Keratinocyte (primary cell): ENCODE data around the gene TMEM151A.
"Not testable (repeated sequence)": the region's sequence is repeated elsewhere in the genome, so short reads cannot be mapped to it uniquely, and the experiment has no call there.

Source experiments
- EZH2 ChIP-seq: IDR thresholded peaks from one replicate; pipeline ENCODE4 v1.6.1; 2012; ENCODE audit warnings: inconsistent platforms, mild to moderate bottlenecking, low read length, moderate library complexity
- TF ChIP-seq, protein P1 (sequence below), 3 experiments: IDR thresholded peaks in 1 of 3; conservative IDR thresholded peaks in 1 of 3; optimal IDR thresholded peaks in 1 of 3; 2 replicates in 2 of 3; 3 replicates in 1 of 3; pipeline versions ENCODE3 to v1.5.1; 2011; ENCODE audit warnings: low read length in 3 of 3, mild to moderate bottlenecking in 3 of 3, moderate library complexity in 2 of 3, control low read depth in 1 of 3, inconsistent platforms in 1 of 3; ENCODE audit not compliant: insufficient read depth in 2 of 3; ENCODE audit errors: extremely low read depth in 1 of 3

- TF ChIP-seq, protein P1, sequence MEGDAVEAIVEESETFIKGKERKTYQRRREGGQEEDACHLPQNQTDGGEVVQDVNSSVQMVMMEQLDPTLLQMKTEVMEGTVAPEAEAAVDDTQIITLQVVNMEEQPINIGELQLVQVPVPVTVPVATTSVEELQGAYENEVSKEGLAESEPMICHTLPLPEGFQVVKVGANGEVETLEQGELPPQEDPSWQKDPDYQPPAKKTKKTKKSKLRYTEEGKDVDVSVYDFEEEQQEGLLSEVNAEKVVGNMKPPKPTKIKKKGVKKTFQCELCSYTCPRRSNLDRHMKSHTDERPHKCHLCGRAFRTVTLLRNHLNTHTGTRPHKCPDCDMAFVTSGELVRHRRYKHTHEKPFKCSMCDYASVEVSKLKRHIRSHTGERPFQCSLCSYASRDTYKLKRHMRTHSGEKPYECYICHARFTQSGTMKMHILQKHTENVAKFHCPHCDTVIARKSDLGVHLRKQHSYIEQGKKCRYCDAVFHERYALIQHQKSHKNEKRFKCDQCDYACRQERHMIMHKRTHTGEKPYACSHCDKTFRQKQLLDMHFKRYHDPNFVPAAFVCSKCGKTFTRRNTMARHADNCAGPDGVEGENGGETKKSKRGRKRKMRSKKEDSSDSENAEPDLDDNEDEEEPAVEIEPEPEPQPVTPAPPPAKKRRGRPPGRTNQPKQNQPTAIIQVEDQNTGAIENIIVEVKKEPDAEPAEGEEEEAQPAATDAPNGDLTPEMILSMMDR (optimal IDR thresholded peaks at IDR 0.05 in 1 of 3, IDR thresholded peaks at IDR 0.05 in 1 of 3, conservative IDR thresholded peaks at IDR 0.05 in 1 of 3; ENCODE audit: extremely low read depth in 1 of 3, insufficient read depth in 2 of 3, low read length in 3 of 3) = not testable (repeated sequence)
- TF ChIP-seq EZH2 = not testable (repeated sequence)
Observed at GRCh38 chr11:66253081-66253480, 38.6 kb upstream of the TMEM151A start.
